HG03558 (cell line): ENCODE data around the gene MRPL11.
"Not testable (repeated sequence)": the region's sequence is repeated elsewhere in the genome, so short reads cannot be mapped to it uniquely, and the experiment has no call there.

ENCODE experiments used
- ATAC-seq: cut with Tn5 transposase; IDR thresholded peaks from one replicate; pipeline ENCODE4 v1.9.1; 2021; ENCODE audit warnings: moderate number of reproducible peaks; ENCODE audit not compliant: unreplicated experiment; ENCODE audit errors: extremely low read depth

Gene MRPL11

DNA sequence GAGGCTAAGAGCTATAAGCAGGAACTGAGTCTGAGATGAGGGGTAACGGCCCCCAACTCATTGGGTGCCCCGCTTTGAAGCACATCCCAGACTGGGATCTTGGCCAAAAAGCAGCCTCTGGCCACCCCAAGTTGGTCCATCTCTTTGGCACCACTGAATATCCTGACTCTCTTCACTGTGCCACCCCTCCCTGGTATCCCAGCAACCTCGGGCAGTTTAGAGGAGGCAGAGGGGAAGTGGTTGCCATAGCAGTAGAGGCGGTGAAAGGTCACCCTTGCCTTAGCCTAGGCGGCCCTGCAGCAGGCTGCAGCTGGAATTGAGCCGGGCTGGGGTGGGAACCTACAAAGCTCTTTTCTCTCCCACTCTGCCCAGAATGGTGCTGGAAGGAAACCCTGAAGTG is 29.1 kb upstream of the MRPL11 start:
- ATAC-seq: no peak

DNA sequence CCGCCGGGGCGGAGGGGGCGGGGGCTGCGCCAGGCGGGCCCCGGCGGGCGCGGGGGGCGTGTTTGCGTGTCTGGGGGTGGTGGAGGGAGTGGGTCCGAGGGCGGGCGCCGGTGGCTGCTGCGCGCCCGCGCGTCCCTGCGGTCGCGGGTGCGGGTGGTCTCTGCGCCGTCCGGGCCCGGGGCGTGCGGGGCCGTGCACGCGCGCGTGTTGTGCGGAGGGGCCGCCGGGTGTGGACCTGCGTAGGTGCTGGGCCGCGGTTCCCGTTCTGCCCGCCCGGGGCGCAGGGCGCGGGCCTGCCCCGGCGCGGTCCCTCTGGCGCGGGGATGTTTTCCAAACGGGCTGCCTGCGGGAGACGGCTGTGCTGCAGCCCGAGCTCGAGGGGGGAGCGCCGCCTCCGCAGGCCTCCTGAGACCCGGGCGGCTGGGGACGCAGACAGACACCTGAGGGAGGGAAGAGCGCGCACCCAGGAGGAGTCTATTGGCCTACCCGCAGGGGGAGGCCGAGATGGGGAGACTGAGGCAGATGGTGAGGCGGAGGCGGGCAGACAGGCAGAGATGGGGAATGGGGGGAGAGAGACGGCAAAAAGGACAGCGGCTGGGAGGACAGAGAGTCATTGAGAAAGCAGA is 28.5 kb upstream of the MRPL11 start:
- ATAC-seq: peak; percentile 16

DNA sequence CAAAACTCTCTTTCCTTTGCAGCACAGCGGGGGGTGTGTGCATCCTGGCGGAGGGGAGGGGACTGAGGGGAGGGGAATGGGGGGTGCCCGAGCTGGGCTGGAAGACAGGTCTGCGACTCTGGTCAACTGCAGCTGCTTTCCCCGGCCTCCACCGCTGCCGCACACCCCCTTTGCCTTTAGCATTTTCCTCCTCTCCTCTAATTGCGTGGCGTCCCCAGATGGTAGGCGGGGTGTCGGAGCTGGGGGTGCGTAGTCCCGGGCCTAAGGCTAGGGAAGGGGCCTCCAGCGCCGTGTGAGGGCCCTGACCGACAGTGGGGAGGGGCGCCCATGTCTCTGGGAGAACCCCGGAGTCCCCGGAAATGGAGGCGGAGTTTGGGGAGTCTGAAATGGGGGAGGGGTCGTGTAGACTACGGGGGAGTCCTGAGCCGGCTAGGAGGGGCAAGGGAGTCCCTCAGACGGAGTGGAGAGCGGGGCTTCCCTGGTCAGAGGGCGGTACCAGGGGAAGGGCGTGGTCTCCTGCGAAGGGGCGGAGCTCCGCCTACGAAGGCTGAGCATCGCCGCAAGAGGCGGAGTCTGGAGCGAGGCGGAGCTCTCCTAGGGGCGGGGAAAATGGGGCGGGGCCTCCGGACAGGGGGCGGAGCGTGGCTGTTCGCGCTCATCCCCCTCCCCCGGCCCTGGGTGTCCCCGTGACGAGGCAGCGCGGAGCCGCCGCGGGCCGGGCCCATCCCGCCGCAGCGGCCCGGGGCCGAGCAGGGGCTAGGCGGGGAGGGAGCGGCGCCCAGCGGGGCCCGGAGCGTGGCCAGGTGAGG is 27.8 kb upstream of the MRPL11 start, which contains the start of gene PELI3:
PELI3 (plus strand) TSS at position 681 of the 809 bp plus-strand sequence. CDS start 1,224 bp downstream, outside the sequence.
- peak; percentile 47 for ATAC-seq

DNA sequence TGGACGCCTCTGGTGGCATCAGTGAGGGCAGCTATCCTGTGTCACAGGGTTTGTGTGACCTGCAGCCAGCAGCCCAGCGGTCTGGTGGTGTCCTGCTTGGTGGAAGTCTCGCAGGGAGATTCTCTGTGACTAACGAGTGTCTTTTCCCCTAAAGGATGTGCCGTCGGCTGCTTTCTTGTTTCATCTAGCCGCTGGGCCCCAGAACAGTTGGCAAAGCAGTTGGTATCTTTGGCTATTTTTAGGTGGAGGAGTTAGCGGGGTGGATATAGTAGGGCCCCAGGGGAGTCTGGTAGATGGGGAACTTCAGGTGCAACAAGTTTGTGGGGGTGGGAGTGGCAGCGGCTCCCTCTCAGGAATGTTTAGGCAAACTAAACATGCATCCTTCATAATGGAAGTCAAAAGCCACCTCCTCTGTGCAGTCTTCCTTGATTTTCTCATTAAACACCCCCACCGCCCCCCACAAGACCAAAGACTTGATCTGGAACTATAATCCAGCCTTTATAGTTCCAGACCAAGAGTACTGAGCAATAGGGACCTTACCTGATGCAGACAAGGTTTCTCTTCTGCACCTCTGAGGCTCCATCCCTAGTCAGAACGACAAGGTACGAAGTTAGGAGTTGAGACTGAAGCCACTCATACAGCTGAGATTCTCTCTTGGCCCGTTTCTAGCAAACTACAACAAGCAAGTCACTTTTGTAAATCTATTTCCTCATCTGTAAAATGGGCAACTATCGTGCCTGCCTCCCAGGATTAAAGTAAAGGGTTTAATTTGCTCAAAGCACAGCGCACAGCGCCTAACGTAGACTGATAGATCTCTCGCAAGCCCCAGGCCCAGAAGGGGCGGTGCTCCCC is 27.0 kb upstream of the MRPL11 start:
- no peak for ATAC-seq

DNA sequence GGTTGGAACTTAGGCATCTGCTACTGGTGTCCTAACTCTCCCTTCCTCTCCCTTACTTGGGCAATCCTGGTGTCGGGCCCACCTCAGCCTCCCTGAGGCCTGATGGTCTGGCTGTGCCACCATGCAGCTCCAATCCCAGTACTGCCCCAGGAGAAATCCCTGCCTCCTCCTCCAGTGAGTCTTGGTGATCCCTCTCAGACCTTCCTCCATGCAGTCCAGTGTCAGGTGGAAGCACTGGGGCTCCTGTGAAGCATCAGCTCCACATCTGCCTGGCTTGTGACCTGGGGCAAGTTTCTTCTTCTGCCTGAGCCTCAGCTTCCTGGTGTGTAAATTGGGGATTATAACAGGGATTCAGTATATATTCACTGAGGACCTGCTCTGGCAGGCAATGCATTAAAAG is 26.3 kb upstream of the MRPL11 start:
- ATAC-seq: no peak

DNA sequence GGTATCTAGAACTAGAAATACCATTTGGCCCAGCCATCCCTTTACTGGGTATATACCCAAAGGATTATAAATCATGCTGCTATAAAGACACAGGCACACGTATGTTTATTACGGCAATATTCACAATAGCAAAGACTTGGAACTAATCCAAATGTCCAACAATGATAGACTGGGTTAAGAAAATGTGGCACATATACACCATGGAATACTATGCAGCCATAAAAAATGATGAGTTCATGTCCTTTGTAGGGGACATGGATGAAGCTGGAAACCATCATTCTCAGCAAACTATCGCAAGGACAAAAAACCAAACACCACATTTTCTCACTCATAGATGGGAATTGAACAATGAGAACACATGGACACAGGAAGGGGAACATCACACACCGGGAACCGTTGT is 25.5 kb upstream of the MRPL11 start:
- not testable (repeated sequence) for ATAC-seq

DNA sequence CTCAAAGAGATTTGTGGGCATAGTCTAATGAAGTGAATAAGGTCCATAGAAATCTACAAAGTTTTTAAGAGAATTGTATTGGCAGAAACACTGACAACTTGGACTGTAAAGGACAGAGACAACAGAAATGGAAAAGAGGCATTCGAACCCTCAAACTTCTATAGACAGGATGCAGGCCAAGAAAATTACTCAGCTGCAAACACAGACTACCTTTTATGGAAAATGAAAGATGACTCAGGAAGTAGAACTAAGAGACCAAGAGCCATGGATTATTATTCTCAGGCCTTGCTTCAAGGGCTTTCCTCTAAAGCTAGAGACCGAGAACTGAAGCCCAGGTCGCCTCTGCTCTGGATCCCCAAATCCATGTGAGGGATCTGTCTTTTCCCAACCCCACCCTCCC is 24.3 kb upstream of the MRPL11 start:
- no peak for ATAC-seq

DNA sequence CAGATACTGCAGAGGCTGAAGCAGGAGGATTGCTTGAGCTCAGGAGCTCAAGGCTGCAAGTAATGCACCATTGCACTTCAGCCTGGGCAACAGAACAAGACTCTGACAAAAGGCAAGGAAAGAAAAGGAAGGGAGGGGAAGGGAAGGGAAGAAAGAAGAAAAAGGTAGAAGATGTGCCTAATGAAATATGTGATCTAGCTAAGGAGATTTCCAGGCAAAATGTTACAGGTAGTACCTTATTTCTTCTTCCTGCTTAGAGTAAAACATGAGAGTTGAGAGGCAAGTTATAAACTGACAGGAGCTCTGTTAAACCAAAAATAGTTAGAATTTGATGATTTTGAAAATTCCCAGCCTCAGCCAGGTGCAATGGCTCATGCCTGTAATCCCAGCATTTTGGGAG is 23.4 kb upstream of the MRPL11 start:
- ATAC-seq: no peak

DNA sequence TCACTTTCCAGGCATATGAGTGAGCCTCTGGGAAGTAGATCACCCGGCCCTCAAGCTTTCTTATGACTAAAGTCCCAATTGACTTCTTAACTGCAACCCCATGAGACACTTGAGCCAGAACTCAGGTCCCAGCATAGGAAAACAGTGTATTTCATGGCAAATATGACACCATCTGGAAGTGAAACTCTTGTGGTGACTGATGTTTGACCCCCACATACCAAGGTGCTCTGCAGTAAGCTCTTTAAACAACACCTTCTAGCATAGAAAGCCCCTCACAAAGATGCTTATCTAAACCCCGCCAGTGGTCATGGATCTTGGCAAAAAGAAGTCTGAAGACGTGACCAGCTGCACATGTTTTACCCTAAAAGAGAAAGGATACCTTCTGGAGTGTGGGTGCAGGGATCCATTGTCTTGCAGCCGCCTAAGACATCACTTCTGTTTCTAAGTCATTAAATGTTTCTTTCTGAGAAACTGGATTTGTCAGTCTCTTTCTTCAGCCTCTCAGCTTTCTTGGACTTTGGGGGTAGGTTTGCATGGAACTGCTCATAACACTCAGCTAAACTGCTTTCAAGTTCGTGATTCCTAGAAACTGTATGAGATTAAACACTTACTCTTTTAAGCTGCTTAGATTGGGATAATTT is 20.6 kb upstream of the MRPL11 start:
- ATAC-seq: no peak

DNA sequence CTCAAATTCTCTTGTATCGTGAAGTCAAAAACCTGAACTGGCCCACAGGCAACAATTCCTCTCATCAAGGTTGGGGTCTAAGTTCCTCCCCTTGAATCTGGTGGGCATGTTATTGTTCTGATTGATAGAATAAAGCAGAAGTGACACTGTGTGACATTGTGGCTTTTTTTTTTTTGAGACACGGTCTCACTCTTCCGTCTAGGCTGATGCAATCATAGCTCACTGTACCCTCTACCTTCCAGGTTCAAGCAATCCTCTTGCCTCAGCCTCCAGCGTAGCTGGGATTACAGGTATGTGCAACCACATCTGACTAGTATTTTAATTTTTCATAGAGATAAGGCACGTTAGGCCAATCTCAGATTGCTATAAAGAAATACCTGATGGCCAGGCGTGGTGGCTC is 19.2 kb upstream of the MRPL11 start:
- no peak for ATAC-seq

DNA sequence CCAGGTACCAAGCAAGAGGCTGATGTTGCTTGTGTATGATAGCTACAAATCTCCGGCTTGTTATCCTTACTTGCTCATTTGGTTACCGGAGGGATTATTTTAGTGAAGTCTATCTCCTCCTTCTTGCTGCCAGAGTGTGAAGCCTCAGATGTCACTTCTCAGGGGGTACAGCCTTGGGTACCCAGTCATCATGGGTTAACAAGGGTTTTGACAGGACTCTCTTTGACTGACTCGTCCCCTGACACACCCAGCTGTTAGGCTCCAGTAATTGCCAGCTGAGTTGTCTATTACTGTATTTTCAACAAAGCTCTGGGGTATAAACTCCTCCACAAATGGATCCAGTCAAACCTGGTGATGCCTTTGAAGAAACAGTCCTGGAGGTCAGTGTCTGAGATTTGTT is 16.2 kb upstream of the MRPL11 start:
- ATAC-seq: no peak

DNA sequence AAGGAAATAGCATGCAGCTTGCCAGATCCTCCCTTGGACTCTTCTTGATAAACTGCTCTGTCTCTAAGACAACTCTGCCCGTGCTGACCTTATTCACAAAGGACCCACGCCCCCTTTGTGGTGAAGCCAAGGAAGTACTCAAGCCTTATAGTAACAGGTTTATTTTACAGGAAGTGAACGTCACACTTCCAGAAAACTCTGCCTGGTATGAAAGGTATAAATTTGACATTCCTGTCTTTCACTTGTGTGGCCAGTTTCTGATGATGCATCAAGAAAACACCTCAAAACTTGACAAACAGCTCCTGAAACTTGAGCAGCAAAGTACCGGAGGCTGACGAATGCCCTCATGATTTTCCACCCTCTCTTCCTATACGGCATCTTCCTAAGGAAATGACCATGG is 15.6 kb upstream of the MRPL11 start:
- no peak for ATAC-seq

DNA sequence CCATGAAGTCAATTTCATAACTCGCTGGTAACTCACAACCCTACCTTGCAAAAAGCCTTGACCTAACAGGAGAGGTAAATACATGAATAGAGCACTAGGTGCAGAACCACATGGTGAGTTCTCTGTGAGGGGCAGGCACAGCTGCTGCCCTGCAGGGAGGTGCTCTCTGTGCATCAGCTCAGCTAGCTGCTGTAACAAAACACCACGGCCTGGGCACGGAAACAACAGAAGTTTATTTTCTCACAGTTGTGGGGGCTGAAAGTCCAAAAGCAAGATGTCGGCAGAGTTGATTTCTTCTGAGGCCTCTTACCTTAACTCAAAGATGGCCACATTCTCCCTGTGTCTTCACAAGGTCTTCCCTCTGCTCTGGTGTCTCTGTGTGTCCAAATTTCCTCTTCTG is 13.0 kb upstream of the MRPL11 start:
- ATAC-seq: no peak

DNA sequence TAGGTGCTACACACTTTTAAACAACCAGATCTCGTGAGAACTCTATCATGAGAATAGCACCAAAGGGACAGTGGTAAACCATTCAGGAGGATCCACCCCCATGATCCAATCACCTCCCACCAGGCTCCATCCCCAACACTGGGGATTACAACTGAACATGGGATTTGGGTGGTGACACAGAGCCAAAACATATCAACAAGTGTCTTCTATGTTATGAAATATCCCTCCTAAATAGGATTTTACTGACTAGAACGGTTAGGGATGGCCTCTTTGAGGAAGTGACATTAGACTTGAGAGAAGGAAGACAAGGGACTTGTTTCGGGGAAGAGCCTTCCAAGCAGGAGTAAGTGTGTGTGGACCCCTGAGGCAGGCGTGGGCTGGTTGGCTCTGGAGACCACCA is 11.9 kb upstream of the MRPL11 start:
- no peak for ATAC-seq

DNA sequence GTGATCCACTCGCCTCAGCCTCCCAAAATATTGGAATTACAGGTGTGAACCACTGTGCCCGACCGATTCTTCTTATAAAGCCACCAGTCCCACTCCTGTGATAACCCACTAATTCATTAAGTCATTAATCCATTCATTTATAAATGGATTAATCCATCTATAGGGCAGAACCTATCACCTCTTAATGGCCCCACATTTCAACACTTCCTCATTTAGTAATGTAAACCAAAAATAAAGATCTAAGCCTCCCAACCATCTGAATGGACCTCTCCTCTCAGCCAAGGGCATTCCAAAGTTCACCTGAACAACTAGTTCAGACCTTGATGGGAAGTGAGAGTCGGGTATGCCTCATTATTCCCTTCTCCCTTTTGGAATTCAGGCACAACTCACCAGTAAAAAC is 9.9 kb upstream of the MRPL11 start:
- ATAC-seq: no peak

DNA sequence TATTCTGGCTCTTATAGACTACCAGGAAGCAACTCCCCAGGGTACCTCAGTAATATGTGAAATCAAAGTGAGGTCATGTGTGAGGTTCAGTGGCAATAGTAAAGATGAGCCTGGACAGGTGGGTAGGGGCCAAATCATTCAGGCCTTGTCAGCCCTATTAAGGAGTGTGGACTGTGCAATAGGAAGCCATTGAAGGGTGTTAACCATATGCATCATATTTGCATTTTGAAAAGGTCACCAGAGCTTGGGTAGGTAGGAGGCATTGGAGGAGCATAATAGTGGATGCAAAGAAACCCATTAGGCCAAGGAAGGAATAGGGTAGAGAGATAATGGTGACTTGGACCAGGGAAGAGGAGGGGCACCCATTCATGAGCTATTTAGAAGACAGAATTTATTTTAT is 8.4 kb upstream of the MRPL11 start:
- ATAC-seq: no peak

DNA sequence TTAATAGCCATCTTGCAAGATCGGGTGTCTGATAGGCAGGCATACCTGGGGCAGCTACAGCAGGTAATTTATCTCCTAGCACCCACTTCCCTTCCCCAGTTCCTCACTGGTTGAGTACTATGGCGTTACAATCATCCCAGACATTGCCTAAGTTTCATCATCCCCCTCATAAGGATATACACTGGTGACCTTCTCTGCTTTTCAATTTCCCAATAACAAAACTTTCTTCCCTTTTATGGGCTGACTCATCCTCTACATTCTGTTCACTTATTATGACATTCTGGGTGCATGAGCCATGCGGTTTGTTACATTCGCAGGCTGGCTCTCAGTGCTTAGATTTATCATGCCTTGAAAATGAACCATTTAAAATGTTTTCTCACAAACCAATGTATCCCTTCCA is 5.0 kb upstream of the MRPL11 start:
- no peak for ATAC-seq

DNA sequence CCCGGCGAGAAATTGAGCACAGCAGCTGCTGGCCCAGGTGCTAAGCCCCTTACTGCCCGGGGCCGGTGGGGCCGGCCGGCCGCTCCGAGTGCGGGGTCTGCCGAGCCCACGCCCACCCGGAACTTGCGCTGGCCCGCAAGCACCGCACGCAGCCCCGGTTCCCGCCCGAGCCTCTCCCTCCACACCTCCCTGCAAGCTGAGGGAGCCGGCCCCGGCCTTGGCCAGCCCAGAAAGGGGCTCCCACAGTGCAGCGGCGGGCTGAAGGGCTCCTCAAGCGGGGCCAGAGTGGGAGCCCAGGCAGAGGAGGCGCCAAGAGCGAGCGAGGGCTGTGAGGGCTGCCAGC is 2.3 kb upstream of the MRPL11 start:
- not testable (repeated sequence) for ATAC-seq

DNA sequence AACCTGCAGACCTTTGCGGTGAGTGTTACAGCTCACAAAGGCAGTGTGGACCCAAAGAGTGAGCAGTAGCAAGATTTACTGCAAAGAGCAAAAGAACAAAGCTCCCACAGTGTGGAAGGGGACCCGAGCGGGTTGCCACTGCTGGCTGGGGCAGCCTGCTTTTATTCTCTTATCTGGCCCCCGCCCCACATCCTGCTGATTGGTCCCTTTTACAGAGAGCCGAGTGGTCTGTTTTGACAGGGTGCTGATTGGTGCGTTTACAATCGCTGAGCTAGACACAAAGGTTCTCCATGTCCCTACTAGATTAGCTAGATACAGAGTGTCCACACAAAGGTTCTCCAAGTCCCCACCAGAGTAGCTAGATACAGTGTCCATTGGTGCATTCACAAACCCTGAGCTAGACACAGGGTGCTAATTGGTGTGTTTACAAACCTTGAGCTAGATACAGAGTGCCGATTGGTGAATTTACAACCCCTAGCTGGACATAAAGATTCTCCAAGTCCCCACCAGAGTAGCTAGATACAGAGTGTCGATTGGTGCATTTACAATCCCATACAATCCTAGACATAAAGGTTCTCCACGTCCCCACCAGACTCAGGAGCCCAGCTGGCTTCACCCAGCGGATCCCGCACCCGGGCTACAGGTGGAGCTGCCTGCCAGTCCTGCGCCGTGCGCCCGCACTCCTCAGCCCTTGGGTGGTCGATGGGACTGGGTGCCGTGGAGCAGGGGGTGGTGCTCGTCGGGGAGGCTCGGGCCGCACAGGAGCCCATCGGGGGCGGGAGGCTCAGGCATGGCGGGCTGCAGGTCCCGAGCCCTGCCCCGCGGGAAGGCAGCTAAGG is 1.7 kb upstream of the MRPL11 start:
- ATAC-seq: not testable (repeated sequence)

DNA sequence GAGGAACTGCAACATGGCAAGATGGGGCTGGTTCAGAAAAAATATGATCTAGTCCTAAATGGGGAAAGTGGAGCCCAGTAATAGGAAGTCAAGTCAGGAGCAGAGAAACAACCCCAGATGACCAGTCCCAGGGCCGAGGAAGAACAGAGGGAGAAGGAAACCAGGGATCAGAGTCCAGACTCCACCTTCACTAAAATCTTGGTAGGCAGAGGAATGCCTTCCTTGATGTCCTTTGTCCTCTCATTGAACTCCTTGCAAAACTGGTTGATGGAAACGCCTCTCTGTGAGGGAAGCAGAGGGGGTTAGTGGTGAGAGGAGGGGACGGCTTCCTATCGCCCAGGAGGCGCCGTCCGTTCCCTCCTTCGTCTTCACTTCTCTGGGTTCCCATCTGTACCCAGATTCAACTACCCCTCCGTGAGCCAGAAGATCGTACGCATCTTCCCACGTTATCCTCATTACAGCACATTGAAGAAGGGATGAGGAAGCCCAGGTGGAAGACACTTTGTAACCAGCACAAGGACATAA is 607 bp downstream of the MRPL11 start:
- ATAC-seq: no peak
